ENCODE measurements around the gene TSPAN18. TPM values are rescaled to one million over a fixed set of nuclear protein-coding genes. Genes with fewer than 3 reads are reported as not detected.

TSPAN18 gene
- total and polyA plus RNA-seq, 2 of the 8 experiments (the other 6 are each of a cell fraction or from before 2014, with no cell fraction given) = 5.2 to 10.2 TPM

- Histone ChIP-seq H2AFZ (ENCODE audit: low read length) (no peak overlapping the region), H3K36me3 (ENCODE audit: control insufficient read depth in 2 of 4, insufficient read depth in 4 of 4, low read length in 3 of 4) (no peaks in the 10 kb centered on the region), H2AK5ac (ENCODE audit: low read depth, low read length) (no peak overlapping the region), H3K23ac (ENCODE audit: insufficient read length) (no peak overlapping the region), H3K4me1 (replicated peaks in 1 of 4; ENCODE audit: control insufficient read depth in 3 of 4, insufficient read depth in 4 of 4, low read length in 3 of 4) (peaks cover 0 to 29% (median 6%) of the 10 kb centered on the region in 4 experiments; a peak in 6 of 7 replicates), H4K8ac (ENCODE audit: extremely low read depth, insufficient read depth, low read length) (no peak overlapping the region), H4K5ac (ENCODE audit: insufficient read length, low read depth, low read length) (no peak overlapping the region), H3K23me2 (ENCODE audit: low read depth, low read length) (no peaks in the 10 kb centered on the region), H3K18ac (ENCODE audit: extremely low read depth, low read length) (no peak overlapping the region), H4K91ac (replicated peaks; ENCODE audit: insufficient read length, low read length) (no peak overlapping the region), H3K4me2 (ENCODE audit: insufficient read depth in 1 of 2, low read depth in 2 of 2, low read length in 2 of 2) (no peak overlapping the region), H3K4me3 (ENCODE audit: extremely low read depth in 1 of 4, insufficient read depth in 2 of 4, low read depth in 3 of 4, low read length in 4 of 4) (no peak overlapping the region), H3K27me3 (replicated peaks in 1 of 4; ENCODE audit: control insufficient read depth in 3 of 4, extremely low read depth in 1 of 4, insufficient read depth in 3 of 4, low read length in 3 of 4) (no peaks in the 10 kb centered on the region; a peak in 2 of 7 replicates), H3K56ac (replicated peaks; ENCODE audit: insufficient read length, low read depth, low read length) (no peak overlapping the region), H4K20me1 (replicated peaks in 1 of 2; ENCODE audit: control insufficient read depth in 1 of 2, insufficient read depth in 2 of 2, low read length in 2 of 2) (peaks cover 0 to 3% of the 10 kb centered on the region in 2 experiments), H3K9me3 (ENCODE audit: insufficient read depth in 2 of 2, low read depth in 1 of 2, low read length in 1 of 2) (no peaks in the 10 kb centered on the region), H2BK120ac (replicated peaks; ENCODE audit: low read depth, low read length) (no peak overlapping the region), H3K79me2 (ENCODE audit: control insufficient read depth in 1 of 2, insufficient read depth in 2 of 2, low read length in 2 of 2) (0 out of 4 replicates have a peak, but pooled peaks cover 0 to 3% of the 10 kb centered on the region in 2 experiments), H2BK5ac (ENCODE audit: low read depth, low read length) (no peak overlapping the region), H3K27ac (ENCODE audit: low read depth, low read length) (no peak overlapping the region), H3K9ac (replicated peaks in 1 of 4; ENCODE audit: extremely low read depth in 1 of 4, low read depth in 3 of 4, low read length in 3 of 4) (no peak overlapping the region), H3K4ac (replicated peaks; ENCODE audit: insufficient read length, low read depth, low read length) (no peak overlapping the region), H2BK15ac (ENCODE audit: low read length) (no peak overlapping the region), H2BK20ac (ENCODE audit: low read length) (no peak overlapping the region), H2BK12ac (ENCODE audit: low read depth, low read length) (no peak overlapping the region), H3K79me1 (ENCODE audit: low read depth, low read length) (no peaks in the 10 kb centered on the region), H3K14ac (ENCODE audit: insufficient read length) (no peak overlapping the region)
- ChIA-PET CTCF (ENCODE audit: partially characterized antibody) (interaction anchor here (1.1 to 7.1 kb wide), 6 partner anchors 14 to 296 kb away, joined by 3 to 63 read pairs (median 4); no protein-coding TSS in a partner anchor), POLR2A (ENCODE audit: partially characterized antibody) (interaction anchor here (1.2 kb wide), 1 partner anchor 24 kb away, joined by 3 read pairs; no protein-coding TSS in a partner anchor)
- TF ChIP-seq TBP (IDR thresholded peaks at IDR 0.05; ENCODE audit: low read depth, low read length) = no peak
- no peak for TF ChIP-seq CEBPB (IDR thresholded peaks at IDR 0.05; ENCODE audit: low read depth, low read length)
- no peak for TF ChIP-seq CHD2 (IDR thresholded peaks at IDR 0.05; ENCODE audit: low read length)
- FAIRE-seq = no peak
- no peak for DNase-seq (ENCODE audit: low read depth in 1 of 2, low spot score in 2 of 2)
These were observed 186.7 kb downstream of the TSPAN18 start for GRCh38 chr11:44913502-44913901.
